Pancreas (tissue), 10 donors: Measurements from ENCODE around the gene CMA1. TPM values are rescaled to one million over a fixed set of nuclear protein-coding genes. Genes with fewer than 3 reads are reported as not detected.

Source experiments
- ATAC-seq, 4 donors: fragments of 200-7000 bp; cut with Tn5 transposase; one replicate each; pipeline versions ENCODE4 v1.8.0 to v1.9.1; 2020; ENCODE audit warnings: mild to moderate bottlenecking in 4 of 4, moderate library complexity in 4 of 4
- DNase-seq, 6 donors: peaks; one replicate each; pipeline ENCODE4 v3.0.0-alpha.2; 2020
- FAIRE-seq: peaks from 2 replicates; lab custom pipeline; 2012; peaks lifted over from hg19 to GRCh38; lab: Jason Lieb, UNC
- H3K27ac ChIP-seq, 4 donors: fragments of 200-600 bp; sonication (generic); 1 replicate in 3 of 4; 2 replicates in 1 of 4; pipeline versions ENCODE4 v1.5.0 to v1.8.0; 2020
- H3K27me3 ChIP-seq, 4 donors: fragments of 200-600 bp; one replicate each; pipeline ENCODE4 v1.8.0; 2021
- H3K36me3 ChIP-seq, 3 donors: fragments of 200-600 bp; sonication (generic) in 1 of 3; one replicate each; pipeline versions ENCODE4 v1.5.0 to v1.8.0; 2020 to 2021
- H3K4me1 ChIP-seq, 3 donors: fragments of 200-600 bp; one replicate each; pipeline ENCODE4 v1.8.0; 2021
- H3K4me3 ChIP-seq, 4 donors: fragments of 200-600 bp; sonication (generic) in 2 of 4; one replicate each; pipeline versions ENCODE4 v1.5.0 to v1.8.0; 2020 to 2021
- H3K9me3 ChIP-seq, 4 donors: fragments of 200-600 bp; one replicate each; pipeline ENCODE4 v1.8.0; 2021
- CTCF ChIP-seq, 4 donors: fragments of 200-600 bp; sonication (generic) in 3 of 4; IDR thresholded peaks; one replicate each; pipeline versions ENCODE4 v1.5.0 to v1.8.0; 2021; ENCODE audit warnings: antibody characterized with exemption in 4 of 4
- WGBS, 2 donors: extraction: QIAGEN DNeasy Blood & Tissue Kit; methylation state at CpG; one replicate each; pipeline ENCODE4 v1.1.7; 2013; 5-methylcytosine and 5-hydroxymethylcytosine counted together
- intact Hi-C, 3 donors: fragments of 100-400 bp; cut with DNase I; formaldehyde crosslinking; loops; one replicate each; pipeline versions ENCODE4 v1.11.1 to v1.14.2; 2022
- polyA plus RNA-seq, 2 donors: library from polyadenylated mRNA; stranded (reverse); fragments of 200-250 nt; gene quantifications; one replicate each; pipeline ENCODE4 v1.2.3, GENCODE V29; 2013
- total RNA-seq, 6 donors: library from RNA; stranded (reverse); fragmentation: NEBNext Ultra II Directional in 4 of 6; extraction: Animal tissue kit (Norgen Biotek cat#: 25700) in 4 of 6; gene quantifications; one replicate each; pipeline versions ENCODE4 v1.2.1 to v1.2.4, GENCODE V29; 2021 to 2023
- donor health status: healthy with polysubstance abuse.
- donor health status: DM: no; HTN: no; CAD: no; lungs with moderate emphysema.
- donor health status: DM: no; HTN: no; CAD: no.
- donor health status: control.
- donor health status: control.
- donor health status: Bipolar disorder and iron deficiency.
- donor health status: DM: yes; HTN: yes; CAD: no.
- donor health status: DM: no; HTN: no; CAD: no.
- donor health status: DM: no; HTN: no; CAD: no.
- donor health status: DM: yes; HTN: yes; CAD: no.

Gene CMA1
- total and polyA plus RNA-seq, 8 donors = 0.14 to 0.69 (median 0.64) TPM; not detected in 5

GRCh38 chr14:24459331-24459730, 48.7 kb downstream of the CMA1 start:
- H3K4me3 ChIP-seq = no peak overlapping the region
- ATAC-seq = no peak
- no peak for TF ChIP-seq CTCF (IDR thresholded peaks at IDR 0.05)
- H3K4me1 ChIP-seq = no peaks in the 10 kb centered on the region
- H3K27ac ChIP-seq = no peak overlapping the region
- H3K27me3 ChIP-seq = no peaks in the 10 kb centered on the region
- DNase-seq = no peak
- H3K9me3 ChIP-seq = no peaks in the 10 kb centered on the region
- intact Hi-C loops = no loop called here
- FAIRE-seq = no peak
- 95% methylated on average over 3 of the region's 3 CpGs for WGBS, 2 donors
- H3K36me3 ChIP-seq = no peaks in the 10 kb centered on the region

DNA sequence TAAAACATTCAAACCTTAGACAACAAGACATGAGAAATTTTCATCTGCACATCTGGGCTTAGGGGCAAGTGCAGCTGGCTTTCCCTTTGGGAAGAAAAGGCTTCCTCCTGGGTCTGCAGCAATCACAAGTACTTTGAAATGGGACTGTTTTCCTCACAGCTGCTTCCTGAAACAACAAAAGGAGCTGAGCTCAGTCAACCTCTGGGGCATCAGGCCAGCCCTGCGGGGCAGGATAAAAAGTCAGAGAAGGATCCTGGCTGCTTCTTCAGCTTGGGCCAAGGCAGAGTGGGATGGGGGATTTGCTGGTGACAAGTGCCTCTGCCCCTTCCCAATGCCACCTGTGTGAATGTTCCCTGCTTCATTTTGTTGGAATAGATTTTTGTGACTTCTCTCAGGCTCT, 49.3 kb downstream of the CMA1 start:
- ATAC-seq (no peak), DNase-seq (no peak), FAIRE-seq (no peak)
- Histone ChIP-seq H3K9me3 (no peaks in the 10 kb centered on the region), H3K27ac (no peak overlapping the region), H3K27me3 (no peaks in the 10 kb centered on the region), H3K36me3 (no peaks in the 10 kb centered on the region), H3K4me3 (no peak overlapping the region), H3K4me1 (no peaks in the 10 kb centered on the region)
- 90 to 93% methylated on average over 1 of the region's 1 CpG for WGBS, 2 donors
- no peak for TF ChIP-seq CTCF (IDR thresholded peaks at IDR 0.05)
- intact Hi-C loops = no loop called here

GRCh38 chr14:24456980-24457379, 51.1 kb downstream of the CMA1 start:
- no peak overlapping the region for H3K4me3 ChIP-seq
- no peaks in the 10 kb centered on the region for H3K36me3 ChIP-seq
- H3K4me1 ChIP-seq = no peaks in the 10 kb centered on the region
- TF ChIP-seq CTCF (IDR thresholded peaks at IDR 0.05) = no peak
- intact Hi-C loops = no loop called here
- ATAC-seq = no peak
- no peak overlapping the region for H3K27ac ChIP-seq
- no peak for DNase-seq
- no peak for FAIRE-seq
- H3K9me3 ChIP-seq = no peaks in the 10 kb centered on the region
- no peaks in the 10 kb centered on the region for H3K27me3 ChIP-seq

Other genes starting within 250 kb of the CMA1 start
- gene TGM1, start 245.1 kb downstream of the CMA1 start, total RNA-seq = 1 to 10 TPM; 1.2 to 3.8 (median 2.2) TPM
- 1 to 10 TPM; 4.8 to 5.4 TPM for gene TGM1, start 245.1 kb downstream of the CMA1 start, polyA plus RNA-seq
- 10 to 100 TPM; 15.4 to 21.0 (median 18.2) TPM for gene RABGGTA, start 236.7 kb downstream of the CMA1 start, total RNA-seq
- gene RABGGTA, start 236.7 kb downstream of the CMA1 start, polyA plus RNA-seq = 10 to 100 TPM; 49.1 to 51.5 TPM
- gene DHRS1, start 208.5 kb downstream of the CMA1 start, total RNA-seq = 10 to 100 TPM in 3 of 6 donors, 1 to 10 TPM in 3; 6.1 to 15.3 (median 11.2) TPM
- 10 to 100 TPM; 18.9 to 21.1 TPM for gene DHRS1, start 208.5 kb downstream of the CMA1 start, polyA plus RNA-seq
- gene NOP9, start 208.4 kb downstream of the CMA1 start, total RNA-seq = 10 to 100 TPM in 4 of 6 donors, 1 to 10 TPM in 2; 8.8 to 13.9 (median 11.3) TPM
- gene NOP9, start 208.4 kb downstream of the CMA1 start, polyA plus RNA-seq = 1 to 10 TPM; 6.2 to 8.7 TPM
- gene CIDEB, start 200.3 kb downstream of the CMA1 start, total RNA-seq = 10 to 100 TPM in 3 of 6 donors, 1 to 10 TPM in 3; 6.3 to 11.3 (median 9.4) TPM
- gene CIDEB, start 200.3 kb downstream of the CMA1 start, polyA plus RNA-seq = 10 to 100 TPM in 1 of 2 donors, 1 to 10 TPM in 1; 9.2 to 15.0 TPM
- gene LTB4R2, start 198.1 kb downstream of the CMA1 start, total RNA-seq = 1 to 10 TPM; 1.5 to 3.0 (median 2.2) TPM
- gene LTB4R2, start 198.1 kb downstream of the CMA1 start, polyA plus RNA-seq = 1 to 10 TPM in 1 of 2 donors, under 1 TPM in 1; 0.73 to 3.1 TPM
- gene LTB4R, start 196.8 kb downstream of the CMA1 start, total RNA-seq = 1 to 10 TPM; 1.9 to 3.2 (median 2.3) TPM
- 10 to 100 TPM; 13.0 to 15.5 TPM for gene LTB4R, start 196.8 kb downstream of the CMA1 start, polyA plus RNA-seq
- 10 to 100 TPM in 1 of 6 donors, 1 to 10 TPM in 5; 3.2 to 10.6 (median 5.1) TPM for gene ADCY4, start 173.2 kb downstream of the CMA1 start, total RNA-seq
- 10 to 100 TPM; 33.8 to 59.3 TPM for gene ADCY4, start 173.2 kb downstream of the CMA1 start, polyA plus RNA-seq
- 10 to 100 TPM in 1 of 6 donors, 1 to 10 TPM in 5; 3.9 to 12.1 (median 5.7) TPM for gene RIPK3, start 168.3 kb downstream of the CMA1 start, total RNA-seq
- 10 to 100 TPM; 12.9 to 13.0 TPM for gene RIPK3, start 168.3 kb downstream of the CMA1 start, polyA plus RNA-seq
- 10 to 100 TPM in 3 of 6 donors, 1 to 10 TPM in 3; 3.3 to 27.5 (median 10.5) TPM for gene NFATC4, start 140.1 kb downstream of the CMA1 start, total RNA-seq
- gene NFATC4, start 140.1 kb downstream of the CMA1 start, polyA plus RNA-seq = 10 to 100 TPM; 77.0 to 97.9 TPM
- 1 to 10 TPM; 2.1 to 9.0 (median 4.3) TPM for gene NYNRIN, start 109.3 kb downstream of the CMA1 start, total RNA-seq
- gene NYNRIN, start 109.3 kb downstream of the CMA1 start, polyA plus RNA-seq = 1 to 10 TPM; 2.7 to 5.6 TPM
- gene CBLN3, start 78.6 kb downstream of the CMA1 start, total RNA-seq = 1 to 10 TPM in 1 of 6 donors, under 1 TPM in 5; 0.47 to 5.6 (median 0.75) TPM
- 1 to 10 TPM in 1 of 2 donors, under 1 TPM in 1; 0.91 to 1.4 TPM for gene CBLN3, start 78.6 kb downstream of the CMA1 start, polyA plus RNA-seq
- 10 to 100 TPM; 25.4 to 42.9 (median 27.9) TPM for gene KHNYN, start 78.3 kb downstream of the CMA1 start, total RNA-seq
- gene KHNYN, start 78.3 kb downstream of the CMA1 start, polyA plus RNA-seq = 10 to 100 TPM; 21.8 to 26.9 TPM
- 10 to 100 TPM; 22.0 to 33.8 (median 28.9) TPM for gene SDR39U1, start 65.5 kb downstream of the CMA1 start, total RNA-seq
- gene SDR39U1, start 65.5 kb downstream of the CMA1 start, polyA plus RNA-seq = 100 to 1,000 TPM in 1 of 2 donors, 10 to 100 TPM in 1; 86.1 to 124 TPM
- 1 to 10 TPM in 2 of 6 donors, under 1 TPM in 2, not detected in 2; 0.14 to 3.5 (median 1.5) TPM for gene CTSG, start 68.0 kb upstream of the CMA1 start, total RNA-seq
- gene CTSG, start 68.0 kb upstream of the CMA1 start, polyA plus RNA-seq = under 1 TPM in 1 of 2 donors, not detected in 1; 0.14 TPM
- under 1 TPM in 4 of 6 donors, not detected in 2; 0.28 to 0.90 (median 0.71) TPM for gene GZMH, start 101.4 kb upstream of the CMA1 start, total RNA-seq
- gene GZMH, start 101.4 kb upstream of the CMA1 start, polyA plus RNA-seq = under 1 TPM; 0.21 to 0.61 TPM
- 1 to 10 TPM in 2 of 6 donors, under 1 TPM in 3, not detected in 1; 0.28 to 1.8 (median 0.62) TPM for gene GZMB, start 125.9 kb upstream of the CMA1 start, total RNA-seq
- gene GZMB, start 125.9 kb upstream of the CMA1 start, polyA plus RNA-seq = not detected